ENCODE measurements around the gene BCL2L12. TPM values are rescaled to one million over a fixed set of nuclear protein-coding genes. Genes with fewer than 3 reads are reported as not detected.

BCL2L12 gene
- total RNA-seq, 1 donor from 2014 or later = 31.5 TPM

GRCh38 chr19:49669516-49669915 is 3.8 kb downstream of the BCL2L12 start:
- Histone ChIP-seq H3K9ac (ENCODE audit: low read length) (no peak overlapping the region), H3K36me3 (ENCODE audit: insufficient read depth, low read length) (no peaks in the 10 kb centered on the region), H3K9me3 (ENCODE audit: insufficient read depth, low read depth, low read length) (no peaks in the 10 kb centered on the region), H3K27me3 (ENCODE audit: insufficient read depth, low read length) (no peaks in the 10 kb centered on the region), H4K20me1 (ENCODE audit: insufficient read depth, low read length) (no peaks in the 10 kb centered on the region), H3K4me2 (ENCODE audit: low read length) (no peak overlapping the region), H3K79me2 (ENCODE audit: insufficient read depth, low read length) (peaks cover 26% of the 10 kb centered on the region), H2AFZ (ENCODE audit: low read depth, low read length) (no peak overlapping the region), H3K4me3 (ENCODE audit: insufficient read depth, low read depth, low read length) (no peak overlapping the region), H3K4me1 (ENCODE audit: insufficient read depth, low read length) (peaks cover 19% of the 10 kb centered on the region), H3K27ac (ENCODE audit: low read depth, low read length) (no peak overlapping the region)
- no peak for FAIRE-seq
- no peaks in the 10 kb centered on the region for H3K27me3 Mint-ChIP-seq (ENCODE audit: low read depth, unreplicated experiment)
- H3K27ac Mint-ChIP-seq (ENCODE audit: unreplicated experiment) = peak overlapping the region; percentile 41
- H3K36me3 Mint-ChIP-seq (ENCODE audit: low read depth, unreplicated experiment) = peaks cover 8% of the 10 kb centered on the region
- H3K4me1 Mint-ChIP-seq (ENCODE audit: low read depth, unreplicated experiment) = peaks cover 6% of the 10 kb centered on the region
- no peaks in the 10 kb centered on the region for H3K9me3 Mint-ChIP-seq (ENCODE audit: unreplicated experiment)
- TF ChIP-seq EZH2 (IDR thresholded peaks at IDR 0.05; ENCODE audit: insufficient read depth, low read length) = no peak
- no peak for TF ChIP-seq CTCF (IDR thresholded peaks at IDR 0.05; ENCODE audit: insufficient read depth, low read depth, low read length)
- H3K4me3 Mint-ChIP-seq (ENCODE audit: unreplicated experiment) = no peak overlapping the region
- DNase-seq (ENCODE audit: low read depth) = no peak

GRCh38 chr19:49672131-49672919 is 6.6 kb downstream of the BCL2L12 start:
- H3K9me3 Mint-ChIP-seq (ENCODE audit: unreplicated experiment) = no peaks in the 10 kb centered on the region
- Histone ChIP-seq H3K27ac (ENCODE audit: low read depth, low read length) (no peak overlapping the region), H4K20me1 (ENCODE audit: insufficient read depth, low read length) (no peaks in the 10 kb centered on the region), H3K36me3 (ENCODE audit: insufficient read depth, low read length) (no peaks in the 10 kb centered on the region), H3K4me2 (ENCODE audit: low read length) (peak overlapping the region; percentile 81), H3K4me1 (ENCODE audit: insufficient read depth, low read length) (peaks cover 5% of the 10 kb centered on the region), H3K27me3 (ENCODE audit: insufficient read depth, low read length) (no peaks in the 10 kb centered on the region), H3K4me3 (ENCODE audit: insufficient read depth, low read depth, low read length) (peak overlapping the region; percentile 37), H3K9me3 (ENCODE audit: insufficient read depth, low read depth, low read length) (no peaks in the 10 kb centered on the region), H3K79me2 (ENCODE audit: insufficient read depth, low read length) (peaks cover 9% of the 10 kb centered on the region), H3K9ac (ENCODE audit: low read length) (peak overlapping the region; percentile 71), H2AFZ (ENCODE audit: low read depth, low read length) (peak overlapping the region; percentile 88)
- DNase-seq (ENCODE audit: low read depth) (peak; percentile 31), FAIRE-seq (no peak)
- H3K4me3 Mint-ChIP-seq (ENCODE audit: unreplicated experiment) = peak overlapping the region; percentile 75
- peak; percentile 93 for TF ChIP-seq CTCF (IDR thresholded peaks at IDR 0.05; ENCODE audit: insufficient read depth, low read depth, low read length)
- TF ChIP-seq EZH2 (IDR thresholded peaks at IDR 0.05; ENCODE audit: insufficient read depth, low read length) = no peak
- H3K27me3 Mint-ChIP-seq (ENCODE audit: low read depth, unreplicated experiment) = no peaks in the 10 kb centered on the region
- peaks cover 7% of the 10 kb centered on the region for H3K36me3 Mint-ChIP-seq (ENCODE audit: low read depth, unreplicated experiment)
- peak overlapping the region; percentile 18 for H3K27ac Mint-ChIP-seq (ENCODE audit: unreplicated experiment)
- peaks cover 2% of the 10 kb centered on the region for H3K4me1 Mint-ChIP-seq (ENCODE audit: low read depth, unreplicated experiment)
